Stimulated activated CD8-positive, alpha-beta memory T cell treated with anti-CD3 and anti-CD28 coated beads, Interleukin-2, amount 100 ng/mL, for 48 hours (primary cell): Measurements from ENCODE around the gene UBE2I.
"Not testable (repeated sequence)": the region's sequence is repeated elsewhere in the genome, so short reads cannot be mapped to it uniquely, and the experiment has no call there.

Experiments
- DNase-seq, 2 donors: peaks; one replicate each; pipeline ENCODE4 v3.0.0-alpha.2; 2020; ENCODE audit warnings: low read depth in 2 of 2

The UBE2I gene

DNA sequence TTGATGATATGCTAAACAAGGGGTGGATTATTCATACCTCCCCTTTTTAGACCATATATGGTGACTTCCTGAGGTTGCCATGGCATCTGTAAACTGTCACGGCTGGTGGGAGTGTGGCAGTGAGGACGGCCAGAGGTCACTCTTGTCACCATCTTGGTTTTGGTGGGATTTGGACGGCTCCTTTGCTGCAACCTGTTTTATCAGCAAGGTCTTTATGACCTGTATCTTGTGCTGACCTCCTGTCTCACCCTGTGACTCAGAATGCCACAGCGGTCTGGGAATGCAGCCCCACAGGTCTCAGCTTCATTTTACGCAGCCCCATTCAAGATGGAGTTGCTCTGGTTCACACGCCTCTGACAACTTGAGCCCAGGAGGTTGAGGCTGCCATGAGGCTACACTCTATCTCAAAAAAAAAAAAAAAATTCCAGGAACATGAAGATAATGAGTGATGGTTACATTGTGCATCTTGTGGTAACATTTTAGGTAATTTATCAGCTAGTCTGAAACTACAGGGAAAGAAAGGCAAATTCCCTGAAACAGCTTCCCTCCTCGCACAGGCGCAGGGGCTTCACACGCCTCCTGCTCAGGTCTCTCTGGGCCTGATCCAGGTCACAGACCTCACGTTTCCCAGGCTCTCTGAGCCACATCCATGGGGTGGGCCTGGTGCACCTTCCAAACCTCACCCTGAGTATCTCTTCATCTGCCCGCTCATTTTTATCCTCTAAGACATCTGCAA is 15.3 kb upstream of the UBE2I start:
- DNase-seq: no peak

DNA sequence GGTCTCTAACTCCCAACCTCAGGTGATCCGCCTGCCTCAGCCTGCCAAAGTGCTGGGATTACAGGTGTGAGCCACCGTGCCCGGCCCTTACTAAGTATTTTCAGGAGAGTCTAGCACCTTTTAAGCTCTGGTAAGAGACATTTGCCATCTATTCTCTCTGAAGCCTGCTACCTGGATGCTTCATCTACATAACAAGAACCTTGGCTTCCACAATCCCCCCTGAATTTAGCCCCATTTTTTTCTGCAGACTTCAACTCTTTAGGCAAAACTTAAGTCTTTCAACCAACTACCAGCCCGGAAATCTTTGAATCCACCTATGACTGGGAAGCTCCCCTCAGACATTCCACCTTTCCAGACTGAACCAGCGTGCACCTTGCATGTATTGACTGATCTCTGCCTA is 14.0 kb upstream of the UBE2I start:
- DNase-seq: no peak

DNA sequence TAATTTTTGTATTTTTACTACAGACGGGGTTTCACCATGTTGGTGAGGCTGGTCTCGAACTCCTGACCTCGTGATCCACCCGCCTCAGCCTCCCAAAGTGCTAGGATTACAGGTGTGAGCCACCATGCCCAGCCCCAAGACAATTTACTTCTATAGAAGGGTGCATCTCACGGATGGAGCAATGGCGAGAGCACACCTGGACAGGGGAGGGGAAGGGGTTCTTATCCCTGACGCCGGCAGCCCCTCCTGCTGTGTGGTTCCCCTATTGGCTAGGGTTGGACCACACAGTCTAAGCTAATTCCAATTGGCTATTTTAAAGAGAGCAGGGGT is 12.8 kb upstream of the UBE2I start:
- DNase-seq: not testable (repeated sequence)

DNA sequence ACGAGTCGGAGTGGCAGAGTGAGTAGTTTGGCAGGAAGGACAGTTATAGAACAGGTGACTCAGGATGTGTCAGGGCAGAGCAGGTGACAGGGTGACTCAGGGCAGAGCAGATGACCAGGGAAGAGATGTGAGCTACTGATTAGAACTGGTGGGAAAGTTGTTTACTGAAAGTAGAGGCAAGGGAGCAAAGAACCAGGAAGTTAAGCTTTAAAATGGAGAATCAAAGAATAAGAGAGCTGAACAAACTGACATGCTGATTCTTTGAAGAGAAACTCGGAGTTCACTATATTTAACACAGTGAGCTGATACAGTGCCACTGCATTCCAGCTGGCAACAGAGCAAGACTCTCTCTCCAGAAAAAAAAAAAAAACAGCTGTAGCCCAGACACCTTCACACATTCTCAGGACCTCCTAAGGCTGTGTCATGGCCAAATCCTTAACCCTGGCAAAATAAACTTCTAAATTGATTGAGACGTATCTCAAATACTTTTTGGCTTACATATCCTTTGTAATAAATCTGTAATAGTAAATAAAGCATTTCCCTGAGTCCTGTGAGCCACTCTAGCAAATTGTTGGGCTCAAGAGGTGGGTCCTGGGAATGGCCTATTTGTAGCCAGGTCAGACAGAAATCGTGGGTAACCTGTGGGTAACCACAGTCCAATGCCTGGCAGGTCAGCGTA is 12.3 kb upstream of the UBE2I start:
- no peak for DNase-seq

DNA sequence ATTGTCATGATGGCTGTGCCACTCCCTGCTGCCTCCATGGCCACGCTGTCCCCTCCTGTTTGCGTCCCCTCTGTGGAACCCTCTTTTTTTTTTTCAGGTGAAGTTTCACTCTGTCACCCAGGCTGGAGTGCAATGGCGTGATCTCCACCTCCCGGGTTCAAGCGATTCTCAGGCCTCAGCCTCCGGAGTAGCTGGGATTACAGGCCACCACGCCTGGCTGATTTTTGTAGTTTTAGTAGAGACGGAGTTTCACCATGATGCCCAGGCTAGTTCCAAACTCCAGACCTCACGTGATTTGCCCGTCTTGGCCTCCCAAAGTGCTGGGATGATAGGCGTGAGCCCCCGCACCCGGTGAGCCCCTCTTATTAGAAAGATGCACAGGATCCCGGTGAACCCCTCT is 11.0 kb upstream of the UBE2I start:
- DNase-seq: no peak

DNA sequence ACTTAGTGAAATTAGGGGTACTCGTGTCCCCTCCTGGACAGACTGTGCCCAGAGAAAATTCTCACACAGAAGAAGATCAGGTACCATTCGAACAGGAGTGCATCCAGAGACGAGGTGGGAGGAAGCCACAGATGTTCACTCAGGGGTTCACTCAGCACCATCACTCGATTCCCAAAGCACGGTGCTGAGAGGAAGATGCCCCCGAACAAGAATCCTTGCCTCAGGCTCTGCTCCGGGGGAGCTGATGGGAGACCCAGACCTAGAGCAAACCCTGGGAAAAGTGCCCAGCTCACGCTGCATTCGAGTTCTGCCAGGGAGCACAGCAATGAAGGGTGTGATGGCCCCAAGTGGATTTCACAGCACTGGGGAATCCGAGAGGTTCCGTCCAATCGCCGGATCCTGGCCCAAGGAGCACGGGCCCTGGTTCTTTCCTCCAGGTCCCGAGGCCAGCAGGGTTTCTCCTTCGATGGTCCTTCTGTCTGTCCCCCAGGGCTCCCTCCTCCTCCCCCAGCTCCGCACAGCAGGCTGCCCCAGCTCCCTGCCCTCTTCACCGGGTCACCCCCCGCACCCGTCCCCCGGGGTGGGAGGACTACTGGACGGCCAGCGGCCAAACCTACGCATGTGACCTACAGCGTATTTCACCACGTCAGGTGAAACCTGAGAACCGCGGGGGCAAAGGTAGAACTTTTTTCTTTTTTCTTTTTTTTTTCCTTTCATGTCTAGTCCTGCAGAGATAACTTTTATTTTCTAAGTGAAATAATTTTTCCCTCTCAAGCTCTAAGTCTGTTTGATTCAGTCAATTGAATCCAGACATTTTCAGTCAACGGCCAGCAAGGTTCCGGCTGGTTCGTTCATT is 10.2 kb upstream of the UBE2I start:
- DNase-seq: no peak

DNA sequence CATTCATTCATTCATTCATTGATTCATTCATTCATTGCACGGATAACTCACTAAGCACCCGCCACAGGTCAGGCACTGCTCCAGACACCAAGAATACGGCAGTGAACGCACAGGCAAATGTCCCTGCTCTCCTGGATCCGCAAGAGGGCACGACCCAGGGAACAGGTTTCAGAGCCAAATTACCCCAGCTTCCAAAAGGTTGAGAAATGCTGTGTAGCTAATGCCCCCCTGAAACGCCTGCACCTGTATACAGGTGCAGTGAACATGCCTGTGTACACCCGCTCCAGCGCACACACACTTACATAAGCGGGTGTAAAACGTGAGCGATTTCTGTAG is 9.6 kb upstream of the UBE2I start:
- DNase-seq: no peak

DNA sequence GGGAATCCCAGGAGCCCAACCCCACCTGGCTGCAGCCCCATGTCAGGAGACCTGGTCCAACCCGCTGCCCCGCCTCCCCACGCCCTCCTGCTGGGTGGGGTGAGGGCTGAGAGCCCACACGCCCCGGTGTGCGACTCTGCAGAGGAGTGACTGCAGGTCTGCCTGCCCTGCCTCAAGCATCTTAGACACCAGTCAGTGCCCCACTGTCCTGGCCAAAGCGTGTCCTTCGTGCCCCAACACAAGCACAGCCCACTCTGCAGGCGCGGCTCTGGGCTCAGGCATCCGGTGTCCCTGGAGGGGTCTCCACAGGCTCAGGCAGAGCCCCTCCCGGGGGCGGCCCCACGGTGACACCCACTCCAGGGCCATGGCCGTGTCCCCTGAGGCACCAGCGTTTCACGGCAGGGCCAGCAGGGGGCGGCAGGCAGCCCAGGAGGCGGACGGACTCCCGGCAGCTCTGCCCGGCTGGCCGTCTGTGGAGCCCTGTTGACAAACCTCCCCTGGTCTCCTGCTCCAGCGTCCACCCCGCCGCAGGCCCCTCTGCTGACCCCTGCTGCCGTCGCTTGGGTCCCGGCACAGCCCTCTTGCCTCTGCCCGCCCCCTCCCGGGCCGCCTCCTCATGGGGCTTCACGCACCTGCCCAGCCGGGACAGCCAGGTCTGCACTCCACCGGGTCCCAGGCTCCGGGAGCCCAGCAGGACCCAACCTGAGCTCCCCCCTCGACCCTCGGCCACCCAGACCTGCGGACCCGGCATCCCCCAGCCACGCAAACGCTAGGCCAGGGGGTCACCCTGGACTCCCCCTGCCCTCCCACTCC is 8.6 kb upstream of the UBE2I start:
- DNase-seq: peak; percentile 63 to 68

DNA sequence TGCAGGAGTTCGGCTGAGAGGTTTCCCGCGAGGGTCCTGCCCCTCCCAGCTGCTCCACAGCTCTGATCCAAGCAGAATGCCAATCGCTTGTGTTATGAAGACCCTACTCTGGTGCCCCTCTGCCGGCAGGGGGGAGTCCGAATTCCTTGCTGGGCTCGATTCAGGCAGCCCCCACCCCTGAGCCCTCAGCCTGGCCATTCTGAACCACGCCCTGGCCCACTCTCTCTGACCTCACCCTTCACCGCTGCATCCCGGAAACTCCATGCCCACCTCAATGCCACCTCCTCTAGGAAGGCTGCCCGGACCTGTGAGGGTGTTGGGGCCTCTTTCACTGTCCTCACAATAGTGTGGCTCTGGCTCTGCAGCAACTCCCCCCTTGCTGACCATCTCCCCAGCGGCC is 7.9 kb upstream of the UBE2I start:
- DNase-seq: no peak

DNA sequence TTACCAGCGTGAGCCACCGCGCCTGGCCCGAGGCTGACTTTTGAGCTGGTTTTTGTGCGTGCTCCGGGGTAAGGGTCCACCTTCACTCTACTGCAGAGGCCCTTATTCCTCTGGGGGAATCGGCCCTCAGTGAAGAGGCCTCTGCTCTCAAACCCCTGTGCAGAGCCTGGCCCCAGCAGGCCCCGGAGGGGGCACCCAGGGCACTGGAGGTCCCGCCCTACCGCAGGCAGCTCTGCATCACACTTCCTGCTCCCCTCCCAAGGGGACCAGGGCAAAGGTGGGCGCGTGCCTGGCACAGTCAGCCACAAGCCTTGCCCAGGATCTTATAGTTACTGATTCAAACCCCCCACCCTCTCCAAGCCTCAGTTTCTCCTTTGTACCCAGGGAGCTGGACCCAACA is 3.6 kb upstream of the UBE2I start:
- DNase-seq: no peak

DNA sequence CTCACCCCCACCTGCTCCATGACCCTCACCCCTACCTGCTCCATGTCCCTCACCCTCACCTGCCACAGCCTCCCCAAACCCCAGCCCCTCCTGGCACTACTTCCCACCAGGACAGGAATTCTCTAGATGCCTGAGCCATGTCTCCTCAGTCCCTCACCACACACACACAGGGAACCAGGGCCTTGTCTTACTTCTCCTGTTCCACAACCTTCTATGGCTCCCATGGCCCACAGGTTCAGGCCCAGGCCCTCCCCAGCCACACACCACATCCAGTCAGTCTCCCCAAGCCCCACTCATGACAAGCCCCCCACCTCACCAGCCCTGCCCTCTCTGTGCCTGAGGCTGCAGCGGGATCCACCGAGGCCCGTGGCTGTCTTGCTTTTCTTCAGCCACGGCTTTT is 3.1 kb upstream of the UBE2I start:
- DNase-seq: no peak

DNA sequence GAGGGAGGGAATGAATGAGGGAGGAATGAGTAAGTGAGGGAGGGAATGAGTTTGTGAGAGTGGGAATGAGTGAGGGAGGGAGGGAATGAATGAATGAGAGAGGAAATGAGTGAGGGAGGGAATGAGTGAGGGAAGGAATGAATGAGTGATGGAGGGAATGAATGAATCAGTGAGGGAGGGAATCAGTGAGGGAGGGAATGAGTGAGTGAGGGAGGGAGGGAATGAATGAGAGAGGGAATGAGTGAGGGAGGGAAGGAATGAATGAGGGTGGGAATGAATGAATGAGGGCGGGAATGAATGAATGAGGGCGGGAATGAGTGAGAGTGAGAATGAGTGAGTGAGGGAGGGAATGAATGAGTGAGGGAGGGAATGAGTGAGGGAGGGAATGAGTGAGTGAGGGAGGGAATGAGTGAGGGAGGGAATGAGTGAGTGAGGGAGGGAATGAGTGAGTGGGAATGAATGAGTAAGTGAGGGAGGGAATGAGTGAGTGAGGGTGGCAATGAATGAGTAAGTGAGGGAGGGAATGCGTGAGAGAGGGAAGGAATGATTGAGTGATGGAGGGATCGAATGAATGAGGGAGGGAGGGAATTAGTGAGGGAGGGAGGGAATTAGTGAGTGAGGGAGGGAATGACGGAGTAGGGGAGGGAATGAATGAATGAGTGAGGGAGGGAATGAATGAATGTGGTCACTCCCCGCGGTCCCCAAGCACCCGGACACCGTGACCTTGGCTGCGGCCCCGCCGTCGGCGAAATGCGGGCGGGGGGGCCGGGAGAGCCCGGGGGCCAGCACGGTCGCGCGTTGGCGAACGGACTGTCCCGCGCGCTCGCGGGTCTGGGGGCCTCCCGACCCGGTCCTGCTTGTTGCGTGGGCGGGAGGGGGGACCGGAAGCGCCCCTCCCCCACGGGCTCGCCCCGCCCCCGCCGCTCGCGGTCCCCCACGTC is 1.1 kb upstream of the UBE2I start:
- no peak for DNase-seq

DNA sequence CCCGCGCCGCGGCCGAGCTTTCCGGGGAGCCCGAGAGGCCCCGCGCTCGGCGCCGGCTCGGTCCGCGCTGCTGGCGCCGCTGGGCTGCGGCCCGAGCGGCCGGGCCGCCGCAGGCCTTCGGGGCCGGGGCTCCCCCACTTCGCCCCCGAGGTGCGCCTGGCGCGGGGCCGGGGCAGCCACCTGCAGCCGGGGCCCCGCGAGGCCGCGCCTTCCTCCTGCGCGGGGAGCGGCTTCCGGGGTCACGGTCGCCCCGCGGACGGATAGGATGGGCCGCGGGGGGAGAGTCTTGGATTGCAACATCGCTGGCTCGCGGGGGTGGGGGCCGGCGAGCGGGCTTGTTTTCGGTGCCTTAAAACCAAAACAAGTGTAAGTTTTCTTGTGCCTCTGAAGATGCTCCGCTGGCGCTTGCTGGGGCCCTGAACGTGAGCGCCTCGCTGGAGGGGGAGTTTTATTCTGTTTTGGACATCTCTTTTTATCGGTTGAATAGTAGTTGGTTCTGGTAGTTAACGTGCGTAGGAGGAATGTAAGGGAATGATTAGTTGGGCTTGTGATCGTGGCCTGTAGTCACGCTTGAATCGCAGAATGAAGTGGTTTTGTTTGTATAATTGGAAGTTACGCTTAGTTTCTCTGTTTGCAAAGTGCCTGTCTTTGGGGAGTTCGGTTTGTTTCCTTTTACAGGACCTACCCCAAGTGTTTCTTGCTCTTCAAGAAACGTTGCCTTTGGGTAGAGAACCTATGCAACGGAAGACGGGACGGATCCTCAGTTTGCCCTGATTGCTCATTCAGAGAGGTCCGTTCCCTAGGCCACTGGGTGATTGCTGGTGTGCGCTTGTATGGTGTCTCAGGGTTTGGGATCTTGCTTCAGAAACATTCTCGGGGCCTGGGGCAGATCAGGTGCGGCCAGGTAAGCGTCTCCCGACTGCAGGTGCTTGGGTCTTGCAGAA is 724 bp downstream of the UBE2I start:
- peak; percentile 45 to 61 for DNase-seq

DNA sequence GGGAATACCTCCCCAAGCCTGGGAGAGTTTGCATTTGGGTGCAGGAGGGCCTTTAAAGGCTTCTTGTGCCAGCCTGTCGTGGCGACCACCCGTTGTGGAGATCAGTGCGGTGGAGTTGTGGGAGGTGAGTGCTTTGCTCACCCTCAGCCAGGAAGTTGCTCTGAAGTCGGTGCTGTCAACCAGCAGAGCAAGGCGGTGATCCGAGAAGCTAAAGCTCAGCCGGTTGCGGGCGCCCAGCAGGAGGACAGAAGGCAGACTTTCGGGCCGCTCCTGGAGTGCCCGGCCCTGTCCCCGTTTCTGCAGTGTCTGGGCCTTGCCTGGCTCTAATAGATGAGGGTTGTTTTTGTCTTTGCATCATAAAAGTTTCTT is 1.4 kb downstream of the UBE2I start:
- no peak for DNase-seq

DNA sequence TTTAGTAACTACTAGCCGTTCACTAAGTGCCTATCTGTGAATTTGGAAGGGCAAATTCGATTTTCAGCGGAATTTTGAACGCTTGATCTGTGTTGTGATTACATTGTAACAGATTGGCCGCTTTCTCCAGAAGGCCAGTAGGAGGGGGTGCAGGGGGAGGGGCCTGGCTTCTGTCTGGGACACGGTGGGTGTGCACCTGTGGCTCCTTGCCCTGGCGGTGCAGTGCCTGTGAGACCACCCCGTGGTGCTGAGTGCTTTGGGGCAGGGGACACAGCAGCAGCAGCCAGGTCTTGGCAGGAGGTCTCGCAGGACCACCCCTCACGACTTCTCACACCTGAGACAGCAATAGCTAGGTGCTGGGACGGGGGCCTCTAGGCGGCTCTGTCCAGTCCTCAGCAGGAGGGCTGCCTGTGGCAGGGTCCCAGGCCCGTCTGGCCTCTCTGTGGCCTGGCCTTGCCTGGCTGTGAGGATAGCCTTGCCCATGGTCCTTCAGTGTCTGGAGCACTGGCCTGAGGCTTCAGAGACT is 1.8 kb downstream of the UBE2I start:
- no peak for DNase-seq

DNA sequence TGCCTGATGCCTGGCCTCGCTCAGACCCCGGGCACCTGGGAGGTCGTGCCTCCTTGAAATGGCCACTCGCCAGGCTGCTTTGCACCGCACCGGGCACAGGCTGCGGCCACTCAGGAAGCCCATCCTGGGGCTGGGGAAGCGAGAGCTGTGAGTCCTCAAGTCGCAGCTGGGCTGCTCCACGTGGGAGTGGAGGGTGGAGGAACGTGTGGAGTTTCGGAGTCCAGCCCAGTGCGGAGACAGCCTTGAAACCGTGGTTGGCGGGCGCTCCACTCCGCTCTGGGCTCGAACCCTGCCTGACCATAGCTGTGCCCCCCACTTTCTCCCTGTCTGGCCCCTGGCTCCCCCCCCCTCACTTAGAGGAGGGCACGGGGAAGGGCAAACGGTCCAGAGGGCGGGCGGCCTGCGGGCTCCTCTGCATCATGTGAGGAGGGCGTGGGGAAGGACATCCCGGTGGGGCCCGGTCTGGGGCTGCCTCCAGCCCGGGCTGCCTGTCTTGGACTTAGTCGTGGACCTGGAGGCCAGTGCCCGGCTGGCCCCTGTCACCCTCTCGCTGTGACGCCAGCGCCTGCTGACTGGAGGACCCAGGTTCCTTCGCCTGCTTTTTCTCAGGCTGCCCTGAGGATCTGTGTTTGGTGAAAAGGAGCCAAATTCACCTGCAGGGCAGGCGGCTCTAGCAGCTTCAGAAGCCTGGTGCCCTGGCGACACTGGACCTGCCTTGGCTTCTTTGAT is 2.5 kb downstream of the UBE2I start:
- DNase-seq: no peak

DNA sequence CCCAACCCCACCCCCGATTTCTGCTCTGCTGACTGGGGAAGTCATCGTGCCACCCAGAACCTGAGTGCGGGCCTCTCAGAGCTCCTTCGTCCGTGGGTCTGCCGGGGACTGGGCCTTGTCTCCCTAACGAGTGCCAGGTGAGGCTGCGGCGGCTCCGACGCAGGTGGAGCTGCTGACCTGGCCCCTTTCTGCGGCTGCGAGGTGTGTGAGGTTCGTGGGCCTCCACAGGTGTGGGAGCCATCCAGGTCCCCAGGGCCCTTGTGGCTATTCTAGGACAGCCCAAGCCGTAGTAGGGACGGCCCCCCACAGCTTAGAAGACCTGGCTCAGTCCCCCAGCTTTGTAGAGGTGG is 3.0 kb downstream of the UBE2I start:
- no peak for DNase-seq

DNA sequence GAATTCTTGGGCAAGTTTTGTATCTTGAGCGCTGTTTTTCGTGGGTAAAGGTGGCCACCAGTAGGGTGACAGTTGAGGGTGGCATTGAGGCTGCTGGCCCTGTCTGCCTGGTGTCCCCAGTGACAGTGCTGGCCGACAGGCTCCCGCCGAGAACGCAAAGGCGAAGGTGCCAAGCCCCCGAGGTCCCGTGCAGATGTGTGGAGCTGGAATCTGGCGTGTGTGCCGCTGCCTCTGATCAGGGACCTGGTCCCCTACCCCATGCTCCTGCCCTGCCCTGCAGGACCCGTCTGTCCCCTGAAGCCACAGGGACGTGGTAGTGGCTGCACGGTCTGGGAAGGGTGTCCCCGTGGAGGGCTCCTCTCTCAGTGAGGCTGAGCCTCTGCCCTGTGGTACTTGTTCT is 3.5 kb downstream of the UBE2I start:
- DNase-seq: no peak

DNA sequence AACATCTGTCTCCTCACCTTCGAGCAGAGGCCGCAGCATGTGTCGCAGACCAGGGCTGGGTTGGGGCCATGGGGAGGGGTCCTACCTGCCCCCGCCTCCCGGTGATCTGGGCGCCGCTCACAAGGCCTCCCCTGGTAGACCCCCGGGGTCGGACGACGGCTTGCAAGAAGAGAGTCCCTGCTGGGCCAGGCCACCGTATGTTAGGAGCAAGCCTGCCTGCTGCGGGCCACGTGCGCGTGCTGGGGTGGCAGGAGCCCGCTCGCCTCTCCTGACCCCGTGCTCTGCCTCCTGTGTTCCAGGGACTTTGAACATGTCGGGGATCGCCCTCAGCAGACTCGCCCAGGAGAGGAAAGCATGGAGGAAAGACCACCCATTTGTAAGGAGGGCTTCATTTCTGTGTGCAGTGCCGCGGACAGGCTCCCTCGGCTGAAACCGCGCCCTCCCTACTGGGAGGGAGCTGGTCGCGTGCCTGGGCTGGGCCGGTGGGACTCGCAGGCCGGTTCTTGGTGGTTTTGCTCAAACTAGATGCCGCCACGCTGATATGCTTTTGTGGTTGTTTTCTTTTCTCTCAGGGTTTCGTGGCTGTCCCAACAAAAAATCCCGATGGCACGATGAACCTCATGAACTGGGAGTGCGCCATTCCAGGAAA is 4.4 kb downstream of the UBE2I start:
- DNase-seq: no peak
